Endodermal cell (in vitro differentiated cells): ENCODE measurements around the gene A2ML1. TPM values are rescaled to one million over a fixed set of nuclear protein-coding genes. Genes with fewer than 3 reads are reported as not detected.

Experiments used
- DNase-seq: peaks from one replicate; pipeline ENCODE4 v3.0.0-alpha.2; 2017
- H3K27ac ChIP-seq: 2 replicates; pipeline ENCODE4 v1.5.1; 2013; ENCODE audit warnings: mild to moderate bottlenecking, low read depth, low read length, moderate library complexity
- H3K27me3 ChIP-seq: 2 replicates; pipeline ENCODE4 v1.6.1; 2013; ENCODE audit warnings: mild to moderate bottlenecking, low read length, moderate library complexity; ENCODE audit not compliant: insufficient read depth, control insufficient read depth, poor library complexity, severe bottlenecking
- H3K36me3 ChIP-seq: 2 replicates; pipeline ENCODE4 v1.7.0; 2013; ENCODE audit warnings: mild to moderate bottlenecking, low read length, moderate library complexity; ENCODE audit not compliant: control insufficient read depth, insufficient read depth
- H3K4me1 ChIP-seq: one replicate; pipeline ENCODE4 v1.7.0; 2013; ENCODE audit warnings: low read length; ENCODE audit not compliant: control insufficient read depth, insufficient read depth
- H3K4me3 ChIP-seq: 2 replicates; pipeline ENCODE4 v1.5.1; 2013; ENCODE audit warnings: mild to moderate bottlenecking, low read length, moderate library complexity
- H3K9ac ChIP-seq: 2 replicates; pipeline ENCODE4 v1.6.1; 2013; ENCODE audit warnings: mild to moderate bottlenecking, low read length, moderate library complexity; ENCODE audit not compliant: poor library complexity, severe bottlenecking; ENCODE audit errors: extremely low read depth
- H3K9me3 ChIP-seq: 2 replicates; pipeline ENCODE4 v1.6.1; 2013; ENCODE audit warnings: mild to moderate bottlenecking, low read length, moderate library complexity; ENCODE audit not compliant: control insufficient read depth
- H3K27ac Mint-ChIP-seq: 2 replicates; pipeline ENCODE4 v1.8.0; 2020; ENCODE audit warnings: mixed read lengths
- H3K27me3 Mint-ChIP-seq: 2 replicates; pipeline ENCODE4 v1.8.0; 2021; ENCODE audit warnings: mild to moderate bottlenecking, mixed read lengths; ENCODE audit not compliant: insufficient read depth
- H3K36me3 Mint-ChIP-seq: 2 replicates; pipeline ENCODE4 v1.8.0; 2020; ENCODE audit warnings: low read depth, mixed read lengths
- H3K4me1 Mint-ChIP-seq: 2 replicates; pipeline ENCODE4 v1.8.0; 2020; ENCODE audit warnings: mixed read lengths
- H3K4me3 Mint-ChIP-seq: 2 replicates; pipeline ENCODE4 v1.8.0; 2020; ENCODE audit warnings: mild to moderate bottlenecking, moderate library complexity, mixed read lengths
- H3K9me3 Mint-ChIP-seq: 2 replicates; pipeline ENCODE4 v1.8.0; 2020; ENCODE audit warnings: mild to moderate bottlenecking, mixed read lengths
- CTCF ChIP-seq: fragments of 200-600 bp; sonication (generic); conservative IDR thresholded peaks from 2 replicates; pipeline ENCODE4 v1.5.0; 2021; ENCODE audit warnings: antibody characterized with exemption, mild to moderate bottlenecking
- WGBS, 2 experiments: methylation state at CpG; one replicate each; pipeline versions ENCODE4 v1.1.5 to v1.1.7; 2013; ENCODE audit warnings: missing lambda C conversion rate in 2 of 2, mixed read lengths in 1 of 2; ENCODE audit not compliant: insufficient coverage in 1 of 2, insufficient read length in 1 of 2; 5-methylcytosine and 5-hydroxymethylcytosine counted together
- total RNA-seq, 2 donors: library from RNA; stranded (reverse); fragmentation: NEBNext Ultra II Directional in 1 of 2; extraction: Animal tissue kit (Norgen Biotek cat#: 25700) in 1 of 2; gene quantifications; 2 replicates in 1 of 2; 3 replicates in 1 of 2; pipeline ENCODE4 v1.2.1, GENCODE V29; 2021

A2ML1 gene
- total RNA-seq, 2 donors from 2014 or later = 7.1 to 11.6 TPM

- peaks cover 11% of the 10 kb centered on the region for H3K4me1 ChIP-seq
- no peaks in the 10 kb centered on the region for H3K27me3 ChIP-seq
- Mint-ChIP-seq H3K27me3 (no peaks in the 10 kb centered on the region), H3K4me1 (peaks cover 41% of the 10 kb centered on the region), H3K4me3 (no peak overlapping the region), H3K27ac (no peak overlapping the region), H3K36me3 (peaks cover 12% of the 10 kb centered on the region), H3K9me3 (no peaks in the 10 kb centered on the region)
- DNase-seq = peak; percentile 91
- H3K9me3 ChIP-seq = no peaks in the 10 kb centered on the region
- peak overlapping the region; percentile 5 for H3K9ac ChIP-seq
- peak overlapping the region; percentile 89 for H3K4me3 ChIP-seq
- no peak for TF ChIP-seq CTCF
- peaks cover 17% of the 10 kb centered on the region for H3K36me3 ChIP-seq
- WGBS, 2 experiments = 0 to 1% methylated on average over 17 to 30 of the region's 35 CpGs
- H3K27ac ChIP-seq = no peak overlapping the region
Observed at GRCh38 chr12:8914716-8915526, 92.5 kb downstream of the A2ML1 start.

GRCh38 chr12:8916154-8916553 lies 93.7 kb downstream of the A2ML1 start:
- DNase-seq = no peak
- Mint-ChIP-seq H3K4me1 (peaks cover 34% of the 10 kb centered on the region), H3K36me3 (peaks cover 19% of the 10 kb centered on the region), H3K9me3 (no peaks in the 10 kb centered on the region), H3K27me3 (no peaks in the 10 kb centered on the region), H3K27ac (no peak overlapping the region), H3K4me3 (no peak overlapping the region)
- H3K9ac ChIP-seq = no peak overlapping the region
- H3K36me3 ChIP-seq = peaks cover 29% of the 10 kb centered on the region
- H3K9me3 ChIP-seq = no peaks in the 10 kb centered on the region
- TF ChIP-seq CTCF = no peak
- H3K4me3 ChIP-seq = peak overlapping the region; percentile 89
- H3K4me1 ChIP-seq = peaks cover 9% of the 10 kb centered on the region
- no peak overlapping the region for H3K27ac ChIP-seq
- no peaks in the 10 kb centered on the region for H3K27me3 ChIP-seq

GRCh38 chr12:8917031-8917430 lies 94.6 kb downstream of the A2ML1 start:
- no peaks in the 10 kb centered on the region for H3K9me3 Mint-ChIP-seq
- Histone ChIP-seq H3K36me3 (peaks cover 32% of the 10 kb centered on the region), H3K27me3 (no peaks in the 10 kb centered on the region), H3K9ac (no peak overlapping the region), H3K4me1 (peaks cover under 1% of the 10 kb centered on the region), H3K27ac (no peak overlapping the region), H3K4me3 (peak overlapping the region; percentile 89), H3K9me3 (no peaks in the 10 kb centered on the region)
- no peak overlapping the region for H3K27ac Mint-ChIP-seq
- whole genome bisulfite sequencing, 2 experiments = 78 to 84% methylated on average over 3 of the region's 3 CpGs
- no peaks in the 10 kb centered on the region for H3K27me3 Mint-ChIP-seq
- H3K4me3 Mint-ChIP-seq = no peak overlapping the region
- peaks cover 26% of the 10 kb centered on the region for H3K36me3 Mint-ChIP-seq
- no peak for TF ChIP-seq CTCF
- DNase-seq = no peak
- H3K4me1 Mint-ChIP-seq = peaks cover 25% of the 10 kb centered on the region
